GM18868 (cell line): ENCODE results near the gene MATK.

ENCODE experiments used
- ATAC-seq: cut with Tn5 transposase; IDR thresholded peaks from one replicate; pipeline ENCODE4 v1.9.1; 2021; ENCODE audit warnings: mild to moderate bottlenecking, moderate library complexity; ENCODE audit not compliant: unreplicated experiment

The MATK gene

GRCh38 chr19:3785938-3786824 is at the start of gene MATK:
Gene MATK, minus strand, starts transcription at chr19:3786381. Its CDS starts 1,246 bp downstream, at chr19:3785135.
- no peak for ATAC-seq

GRCh38 chr19:3835055-3835435 is 48.9 kb upstream of the MATK start:
- ATAC-seq: no peak

DNA sequence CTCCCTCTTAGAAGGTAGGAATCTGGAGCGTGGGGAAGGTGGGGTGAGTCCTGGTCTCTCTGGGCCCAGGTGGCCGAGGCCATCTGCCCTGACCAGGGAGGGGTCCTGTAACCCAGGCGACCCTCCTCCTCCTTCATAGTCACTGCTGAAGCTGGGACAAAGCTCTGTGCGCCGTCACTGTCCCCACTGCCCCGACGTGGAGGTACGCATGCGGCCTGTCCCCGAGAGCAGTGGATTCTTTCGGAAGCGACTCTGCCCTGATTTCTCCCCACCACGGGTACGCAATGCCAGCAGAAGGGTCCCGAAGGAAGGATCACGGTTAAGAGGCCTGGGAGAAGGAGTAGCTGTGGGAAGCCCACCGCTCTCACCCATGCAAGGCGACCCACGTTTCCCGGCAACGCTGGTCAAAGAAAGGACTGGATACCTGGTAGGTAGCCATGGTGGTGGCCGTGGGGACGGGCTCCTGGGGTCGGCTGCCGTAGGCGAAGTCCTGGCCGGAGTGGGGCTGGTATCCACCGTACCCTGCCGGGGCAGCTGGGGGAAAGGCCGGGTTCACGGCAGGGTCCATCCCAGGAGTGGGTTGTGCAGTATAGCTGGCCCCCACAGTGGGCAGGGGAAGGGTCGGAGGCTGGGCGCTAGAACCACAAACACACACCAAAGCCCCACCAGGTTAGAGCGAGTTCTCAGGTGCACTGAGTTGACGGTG is 48.3 kb upstream of the MATK start:
- no peak for ATAC-seq

DNA sequence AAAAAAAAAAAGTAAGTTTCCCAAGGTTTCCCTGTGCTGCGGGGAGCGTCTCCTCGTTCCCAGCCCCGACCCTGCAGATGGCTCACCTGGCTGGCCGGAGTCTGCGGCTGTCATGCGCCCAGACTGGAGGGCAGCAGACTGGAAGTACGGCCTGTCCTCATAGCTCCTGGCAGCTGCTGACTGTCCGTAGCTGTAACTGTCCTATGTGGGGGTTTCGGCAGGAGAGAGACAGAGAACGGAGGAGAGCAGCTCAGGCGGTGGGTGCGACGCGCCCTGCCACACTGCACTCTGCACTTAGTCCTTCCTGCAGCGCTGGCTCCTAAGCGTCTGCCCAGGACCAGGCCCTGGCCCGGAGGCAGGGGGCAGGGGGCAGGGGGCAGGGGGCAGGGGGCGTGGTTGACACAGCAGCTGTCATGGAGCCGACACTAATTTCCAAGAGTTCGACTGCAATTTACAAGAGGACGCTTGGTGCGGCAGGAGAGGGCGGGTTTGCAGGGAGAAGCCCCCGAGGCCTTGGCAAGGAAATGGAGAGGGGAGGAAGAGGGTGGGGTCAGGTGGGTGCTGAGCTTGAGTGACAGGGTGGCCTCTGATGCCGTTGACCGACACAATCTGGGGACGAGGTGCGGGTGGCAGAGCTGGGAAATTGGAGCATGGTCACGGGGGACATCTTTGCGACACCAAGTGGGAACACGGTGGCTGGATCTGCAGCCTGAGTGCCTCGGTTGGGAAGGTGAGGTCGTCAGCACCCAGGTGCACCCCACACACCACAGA is 47.6 kb upstream of the MATK start:
- no peak for ATAC-seq

GRCh38 chr19:3832001-3832400 is 45.8 kb upstream of the MATK start:
- ATAC-seq: no peak

DNA sequence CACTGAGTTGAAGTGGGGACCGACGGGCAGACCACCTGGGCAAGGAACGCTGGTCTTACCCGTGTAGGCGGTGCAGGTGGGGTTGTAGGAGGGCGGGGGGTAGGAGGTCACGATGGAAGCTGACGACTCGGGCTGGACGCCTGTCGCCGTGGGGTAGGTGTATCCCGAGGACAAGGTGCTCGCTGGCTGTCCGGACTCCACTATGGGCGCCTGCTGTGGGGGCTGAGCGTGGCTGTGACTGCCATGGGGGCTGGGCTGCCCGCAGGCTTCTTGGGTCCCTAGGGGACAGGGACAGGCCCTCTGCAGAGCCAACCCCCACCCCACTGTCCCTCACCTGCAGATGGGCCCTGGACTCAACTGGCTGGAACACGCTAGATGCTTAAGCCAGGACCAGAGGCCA is 45.4 kb upstream of the MATK start:
- ATAC-seq: no peak

DNA sequence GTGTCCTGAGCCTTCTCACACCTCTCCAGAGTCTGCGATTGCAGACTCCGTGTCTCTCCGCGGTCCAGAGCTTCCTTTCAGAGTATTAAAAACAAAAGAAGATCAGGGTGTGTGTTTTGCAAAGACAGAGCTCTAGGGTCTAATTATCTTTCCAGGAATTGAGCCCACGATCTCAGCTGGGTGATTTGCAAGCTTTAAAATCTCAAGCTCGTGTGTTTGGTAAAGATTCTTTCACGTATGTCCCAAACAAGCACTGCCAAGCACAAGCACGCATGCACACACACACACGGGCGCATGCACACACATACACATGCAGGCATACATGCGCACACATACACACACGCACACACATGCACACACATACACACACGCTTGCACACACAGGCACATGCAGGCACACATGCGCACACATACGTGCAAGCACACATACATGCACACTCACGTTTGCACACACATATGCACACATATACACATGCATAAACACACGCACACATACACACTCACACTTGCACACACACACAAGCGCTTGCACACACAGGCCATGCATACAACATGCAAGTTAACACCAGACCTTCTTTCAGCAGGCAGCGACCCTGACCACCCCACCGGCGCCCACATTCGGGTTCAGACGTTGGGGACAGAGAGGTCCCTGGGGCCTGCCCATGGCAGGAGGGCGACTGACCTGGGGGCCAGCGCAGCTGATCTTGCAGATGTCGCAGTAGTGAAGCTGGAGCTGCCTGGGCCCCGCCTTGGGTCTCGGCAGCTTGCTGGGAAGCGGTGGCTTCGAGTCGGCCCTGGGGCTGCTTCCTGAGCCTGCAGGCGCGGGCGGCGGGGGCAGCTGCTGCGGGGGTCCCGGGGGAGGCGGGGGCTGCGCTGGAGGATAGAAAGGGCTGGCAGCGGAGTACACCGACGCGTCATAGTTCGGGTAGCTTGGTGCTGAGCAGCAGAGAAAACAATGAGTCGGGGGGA is 44.7 kb upstream of the MATK start:
- no peak for ATAC-seq

DNA sequence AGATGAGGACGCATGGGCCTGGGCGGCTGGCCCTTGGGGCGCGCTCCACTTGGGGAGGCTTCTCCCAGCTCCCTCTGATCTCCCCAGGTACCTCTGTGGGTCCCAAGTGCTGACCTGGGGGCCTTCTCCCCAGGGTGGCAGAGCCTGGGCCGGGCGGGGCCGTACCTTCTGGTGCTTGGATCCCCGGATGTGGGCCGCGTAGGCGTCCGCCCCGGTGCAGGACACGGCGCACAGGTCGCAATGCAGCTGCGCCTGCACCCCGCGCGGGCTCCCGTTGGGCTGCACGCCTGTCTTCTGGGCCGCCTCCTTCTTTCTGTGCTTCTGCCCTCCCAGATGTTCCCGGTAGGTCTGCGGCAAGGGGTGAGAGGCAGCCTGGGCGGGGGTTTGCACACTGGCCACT is 41.1 kb upstream of the MATK start:
- ATAC-seq: no peak

GRCh38 chr19:3826163-3826562 is 40.0 kb upstream of the MATK start:
- ATAC-seq: no peak

DNA sequence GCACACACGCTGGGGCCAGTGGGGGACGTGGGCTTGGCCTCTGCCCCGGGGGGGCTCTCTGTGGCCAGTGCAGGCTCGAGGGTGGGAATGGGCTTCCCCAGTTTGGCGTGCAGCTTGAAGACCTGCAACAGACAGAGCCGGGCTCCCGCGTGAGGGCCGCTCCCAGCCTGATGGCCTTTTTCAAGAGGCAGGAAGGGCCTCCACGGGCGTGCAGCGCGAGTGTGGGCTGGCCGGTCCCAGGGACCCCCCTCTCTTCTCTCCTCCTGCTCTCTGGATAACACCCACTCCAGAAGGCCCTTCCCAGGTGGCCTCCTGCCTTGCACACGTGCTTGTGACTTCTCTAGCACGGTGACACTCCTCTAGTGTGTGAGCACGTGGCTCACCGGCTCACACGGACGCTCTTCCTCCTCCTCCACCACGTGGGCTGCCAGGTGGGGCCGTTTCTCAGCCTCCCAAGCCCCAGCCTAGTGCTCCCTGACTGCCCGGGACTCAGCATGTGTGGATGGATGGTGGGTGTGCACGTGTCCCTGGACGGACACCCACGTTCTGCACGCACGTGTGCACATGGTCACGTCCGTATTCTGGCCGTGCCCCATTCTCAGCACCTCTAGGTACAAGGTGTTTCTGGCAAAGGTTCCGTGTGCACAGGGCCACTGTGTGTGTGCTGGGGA is 39.2 kb upstream of the MATK start:
- ATAC-seq: no peak

- ATAC-seq: no peak
These were observed 37.2 kb upstream of the MATK start for GRCh38 chr19:3823350-3823713.

DNA sequence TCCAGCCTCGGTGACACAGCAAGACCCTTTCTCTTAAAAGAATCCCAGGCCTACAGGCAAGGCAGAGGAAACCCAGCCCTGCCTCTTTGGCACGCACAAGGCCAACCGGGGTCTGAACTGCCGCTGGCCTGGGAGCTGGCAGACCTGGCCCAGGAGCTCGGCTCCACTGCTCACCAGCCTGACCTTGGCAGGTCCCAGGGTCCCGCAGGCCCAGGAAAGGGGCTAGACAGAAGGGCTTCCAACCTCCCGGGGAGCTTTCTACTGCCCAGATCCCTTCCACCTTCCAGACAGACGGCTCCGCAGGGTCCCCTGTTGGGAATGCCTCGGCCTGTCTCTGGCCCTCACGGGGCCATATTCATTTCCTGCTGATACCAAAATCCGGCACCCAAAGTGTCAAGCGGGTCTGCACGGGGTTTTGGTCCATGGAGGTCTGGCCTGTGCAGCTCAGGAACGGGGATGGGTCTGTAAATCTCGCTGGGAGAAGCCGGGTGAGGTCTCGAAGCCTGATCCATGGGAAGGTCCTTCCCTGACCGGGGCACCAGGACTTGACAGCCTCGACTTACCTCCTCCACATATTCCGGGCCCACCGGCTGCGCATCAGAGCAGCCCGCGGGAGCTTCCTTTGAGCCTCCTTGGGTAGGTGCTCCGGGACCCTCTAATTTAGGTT is 36.6 kb upstream of the MATK start:
- no peak for ATAC-seq

- ATAC-seq: no peak
These were observed 35.7 kb upstream of the MATK start for GRCh38 chr19:3821857-3822364.

DNA sequence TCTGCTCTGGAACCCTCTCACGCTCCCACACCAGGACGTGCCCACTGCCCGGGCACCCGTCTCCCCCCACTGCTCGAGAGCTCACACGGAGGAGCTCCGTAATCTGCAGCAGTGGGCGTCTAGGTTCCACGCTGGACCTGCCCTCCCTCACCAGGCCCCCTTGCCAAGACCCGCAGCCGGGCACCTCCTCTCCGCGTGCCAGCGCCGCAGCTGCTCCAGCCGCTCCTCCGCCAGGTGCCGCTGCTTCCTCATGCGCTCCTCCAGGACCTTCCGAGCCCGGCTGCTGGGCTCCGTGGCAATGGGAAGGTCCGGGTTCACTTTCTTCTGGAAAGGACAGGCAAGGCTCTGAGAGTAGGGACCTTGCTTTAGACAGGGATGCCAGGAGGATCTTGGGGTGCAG is 35.0 kb upstream of the MATK start:
- ATAC-seq: no peak

DNA sequence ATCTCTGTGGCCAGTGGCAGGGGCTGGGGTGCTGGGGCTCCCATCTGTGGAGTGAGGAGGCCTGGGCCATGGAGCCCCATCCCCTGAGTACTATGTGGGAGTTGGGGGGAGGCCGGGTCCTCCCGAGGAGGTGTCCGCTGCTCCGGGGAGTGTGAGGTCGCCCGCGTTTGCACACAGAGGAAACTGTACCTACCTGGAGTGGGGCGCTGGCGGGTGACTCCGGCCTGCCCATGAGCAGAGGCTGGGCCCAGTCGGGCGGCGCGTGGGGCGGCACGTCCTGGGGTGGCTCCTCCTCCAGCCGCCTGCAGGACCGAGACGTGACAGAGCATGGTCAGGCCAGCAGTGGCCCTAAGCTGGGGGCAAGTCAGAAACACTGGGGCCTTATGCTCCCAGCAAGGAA is 33.8 kb upstream of the MATK start:
- ATAC-seq: no peak

GRCh38 chr19:3818918-3819317 is 32.7 kb upstream of the MATK start:
- no peak for ATAC-seq

GRCh38 chr19:3818466-3818865 is 32.3 kb upstream of the MATK start:
- no peak for ATAC-seq

DNA sequence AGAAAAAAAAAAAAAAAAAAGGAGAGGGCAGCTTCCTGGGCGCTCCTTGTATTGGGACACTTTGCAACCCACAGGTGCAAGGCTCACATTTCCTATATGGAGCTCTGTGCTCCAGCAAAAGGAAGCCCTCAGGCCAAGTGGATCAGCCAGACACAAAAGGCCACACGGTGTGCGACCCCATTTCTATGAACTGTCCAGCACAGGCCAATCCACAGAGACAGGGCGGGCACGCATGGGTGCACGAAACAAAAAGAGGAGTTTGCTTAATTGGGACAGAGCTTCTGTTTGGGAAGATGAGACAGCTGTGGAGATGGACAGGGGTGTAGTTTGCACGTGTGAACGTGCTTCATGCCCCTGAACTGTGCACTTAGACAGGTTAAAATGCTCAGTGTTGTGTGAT is 31.6 kb upstream of the MATK start:
- no peak for ATAC-seq

DNA sequence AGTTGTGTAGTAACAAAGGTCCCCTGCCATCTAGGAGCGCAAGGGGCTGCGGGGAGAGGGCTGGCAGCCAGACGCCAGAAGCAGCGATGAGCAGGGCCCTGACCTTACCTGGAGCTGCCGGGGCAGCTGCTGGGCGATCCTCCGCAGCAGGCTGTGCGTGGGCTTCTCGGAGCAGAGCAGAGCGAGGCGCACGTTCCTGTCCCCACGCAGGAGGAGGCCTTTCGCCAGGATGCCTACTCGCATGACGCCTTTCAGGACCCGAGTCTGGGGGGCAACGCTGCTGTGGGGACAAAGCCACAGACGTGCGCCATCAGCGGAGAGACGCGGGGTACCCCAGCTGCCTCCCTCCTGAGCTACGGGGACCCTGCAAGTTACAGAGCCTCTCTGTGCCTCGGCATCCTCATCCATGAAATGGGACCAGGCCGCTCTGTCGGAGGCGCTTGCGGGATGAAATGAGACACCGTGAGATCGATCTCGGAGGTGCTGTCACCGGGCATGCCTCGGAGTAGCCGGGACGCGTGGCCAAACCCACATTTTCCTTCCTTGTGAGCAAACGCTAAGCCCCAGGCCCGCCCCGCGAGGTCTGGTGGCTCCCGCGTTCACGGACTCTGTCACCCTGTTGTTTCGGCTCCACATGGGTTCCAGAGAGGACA is 30.5 kb upstream of the MATK start:
- ATAC-seq: no peak
